Measurements from ENCODE around the gene PKMYT1. TPM values are rescaled to one million over a fixed set of nuclear protein-coding genes. Genes with fewer than 3 reads are reported as not detected.

PKMYT1 gene
- total RNA-seq, 1 donor from 2014 or later, result 42.3 TPM

GRCh38 chr16:2977440-2977839, 2.8 kb downstream of the PKMYT1 start:
- H3K4me1 Mint-ChIP-seq (ENCODE audit: unreplicated experiment), result peaks cover 12% of the 10 kb centered on the region
- no peak overlapping the region for H3K4me3 Mint-ChIP-seq
- H3K27ac Mint-ChIP-seq, result no peak overlapping the region
- DNase-seq (ENCODE audit: extremely low spot score, unreplicated experiment), result no peak
- H3K27me3 Mint-ChIP-seq, result no peaks in the 10 kb centered on the region
- TF ChIP-seq CTCF (conservative IDR thresholded peaks at IDR 0.05), result no peak
- no peaks in the 10 kb centered on the region for H3K9me3 Mint-ChIP-seq
- H3K36me3 Mint-ChIP-seq, result no peaks in the 10 kb centered on the region

- peaks cover 13% of the 10 kb centered on the region for H3K4me1 Mint-ChIP-seq (ENCODE audit: unreplicated experiment)
These were observed 3.6 kb downstream of the PKMYT1 start for GRCh38 chr16:2976673-2977072.

GRCh38 chr16:2976201-2976600, 4.0 kb downstream of the PKMYT1 start:
- TF ChIP-seq CTCF (conservative IDR thresholded peaks at IDR 0.05), result no peak
- H3K9me3 Mint-ChIP-seq, result no peaks in the 10 kb centered on the region
- DNase-seq (ENCODE audit: extremely low spot score, unreplicated experiment), result no peak
- peaks cover 8% of the 10 kb centered on the region for H3K4me1 Mint-ChIP-seq (ENCODE audit: unreplicated experiment)
- no peak overlapping the region for H3K4me3 Mint-ChIP-seq
- no peaks in the 10 kb centered on the region for H3K27me3 Mint-ChIP-seq
- H3K27ac Mint-ChIP-seq, result no peak overlapping the region
- peaks cover 3% of the 10 kb centered on the region for H3K36me3 Mint-ChIP-seq

More at GRCh38 chr16:2976673-2977072, 3.6 kb downstream of the PKMYT1 start:
- H3K27ac Mint-ChIP-seq, result no peak overlapping the region
- H3K27me3 Mint-ChIP-seq, result no peaks in the 10 kb centered on the region
- no peaks in the 10 kb centered on the region for H3K9me3 Mint-ChIP-seq
- DNase-seq (ENCODE audit: extremely low spot score, unreplicated experiment), result no peak
- TF ChIP-seq CTCF (conservative IDR thresholded peaks at IDR 0.05), result no peak
- peaks cover 3% of the 10 kb centered on the region for H3K36me3 Mint-ChIP-seq
- no peak overlapping the region for H3K4me3 Mint-ChIP-seq

GRCh38 chr16:2975161-2975795, 5.0 kb downstream of the PKMYT1 start:
- no peak overlapping the region for H3K27ac Mint-ChIP-seq
- no peaks in the 10 kb centered on the region for H3K9me3 Mint-ChIP-seq
- TF ChIP-seq CTCF (conservative IDR thresholded peaks at IDR 0.05), result no peak
- H3K36me3 Mint-ChIP-seq, result peaks cover 3% of the 10 kb centered on the region
- DNase-seq (ENCODE audit: extremely low spot score, unreplicated experiment), result no peak
- no peaks in the 10 kb centered on the region for H3K27me3 Mint-ChIP-seq
- peaks cover 7% of the 10 kb centered on the region for H3K4me1 Mint-ChIP-seq (ENCODE audit: unreplicated experiment)
- H3K4me3 Mint-ChIP-seq, result no peak overlapping the region

- H3K27me3 Mint-ChIP-seq, result no peaks in the 10 kb centered on the region
- H3K9me3 Mint-ChIP-seq, result no peaks in the 10 kb centered on the region
- H3K4me3 Mint-ChIP-seq, result no peak overlapping the region
- DNase-seq (ENCODE audit: extremely low spot score, unreplicated experiment), result no peak
- H3K4me1 Mint-ChIP-seq (ENCODE audit: unreplicated experiment), result peaks cover 7% of the 10 kb centered on the region
- no peak overlapping the region for H3K27ac Mint-ChIP-seq
- peaks cover 3% of the 10 kb centered on the region for H3K36me3 Mint-ChIP-seq
- no peak for TF ChIP-seq CTCF (conservative IDR thresholded peaks at IDR 0.05)
These were observed 5.8 kb downstream of the PKMYT1 start for GRCh38 chr16:2974319-2975056.
